ENCODE measurements around the gene GSTO2.

DNA sequence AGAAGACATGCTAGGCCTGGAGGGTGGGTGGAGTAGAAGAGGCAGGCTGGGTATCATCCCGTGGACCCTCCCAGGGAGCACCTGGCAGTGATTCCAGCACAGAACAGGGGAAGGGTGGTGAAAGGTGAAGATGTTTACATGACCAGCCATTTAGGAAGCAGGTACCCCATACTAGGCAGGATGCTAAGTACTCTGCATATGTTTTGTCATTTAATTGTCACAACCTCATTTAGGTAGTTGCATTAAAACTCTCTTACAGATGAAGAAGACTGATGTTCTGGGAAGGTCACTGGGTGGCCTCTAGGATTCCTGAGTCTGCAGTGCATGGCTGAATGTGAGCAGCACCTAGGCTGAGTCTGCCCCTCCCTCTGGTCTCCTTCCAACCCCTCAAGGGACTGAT is 54.1 kb downstream of the GSTO2 start:
- TF ChIP-seq POLR2A (IDR thresholded peaks at IDR 0.05) (no peak), CTCF (IDR thresholded peaks at IDR 0.05 in 8 of 11, conservative IDR thresholded peaks at IDR 0.05 in 3 of 11) (no peak)
